Breast epithelium (tissue), 4 donors: ENCODE results near the gene ZNF362. TPM values are rescaled to one million over a fixed set of nuclear protein-coding genes. Genes with fewer than 3 reads are reported as not detected.

Source experiments
- DNase-seq, 2 donors: peaks; one replicate each; pipeline ENCODE4 v3.0.0-alpha.2; 2019; ENCODE audit warnings: low spot score in 2 of 2
- H3K27ac ChIP-seq, 2 donors: fragments of 200-600 bp; sonication (generic) in 1 of 2; one replicate each; pipeline ENCODE4 v1.5.1; 2016 to 2019; ENCODE audit warnings: mild to moderate bottlenecking in 1 of 2
- H3K27me3 ChIP-seq, 2 donors: fragments of 200-600 bp; sonication (generic) in 1 of 2; one replicate each; pipeline versions ENCODE4 v1.5.1 to v1.6.0; 2017 to 2019; ENCODE audit warnings: control low read depth in 1 of 2, mild to moderate bottlenecking in 1 of 2
- H3K36me3 ChIP-seq: fragments of 200-600 bp; one replicate; pipeline ENCODE4 v1.5.1; 2019
- H3K4me1 ChIP-seq, 2 donors: fragments of 200-600 bp; sonication (generic); one replicate each; pipeline ENCODE4 v1.5.1; 2016 to 2019; ENCODE audit warnings: control low read depth in 1 of 2
- H3K4me3 ChIP-seq, 3 donors: fragments of 200-600 bp; sonication (generic); 1 replicate in 2 of 3; 2 replicates in 1 of 3; pipeline ENCODE4 v1.5.1; 2016 to 2019; ENCODE audit warnings: mild to moderate bottlenecking in 3 of 3, moderate library complexity in 2 of 3
- H3K9me3 ChIP-seq, 2 donors: fragments of 200-600 bp; sonication (generic) in 1 of 2; one replicate each; pipeline ENCODE4 v1.5.1; 2016 to 2019; ENCODE audit warnings: control low read depth in 1 of 2
- CTCF ChIP-seq, 3 donors: fragments of 450-650 bp; IDR thresholded peaks; one replicate each; pipeline ENCODE4 v1.5.1; 2016 to 2017; ENCODE audit warnings: antibody characterized with exemption in 3 of 3, mild to moderate bottlenecking in 3 of 3, moderate library complexity in 3 of 3
- POLR2A ChIP-seq: fragments of 450-650 bp; IDR thresholded peaks from one replicate; pipeline ENCODE4 v1.6.1; 2016; ENCODE audit warnings: antibody characterized with exemption, mild to moderate bottlenecking, moderate library complexity
- POLR2AphosphoS5 ChIP-seq, 3 donors: sonication (generic); formaldehyde crosslinking; IDR thresholded peaks; one replicate each; pipeline ENCODE4 v1.6.1; 2017; ENCODE audit warnings: antibody characterized with exemption in 3 of 3
- intact Hi-C: fragments of 100-400 bp; cut with DNase I; formaldehyde crosslinking; loops from one replicate; pipeline ENCODE4 v1.15.1; 2023; ENCODE audit warnings: low total_unique reads
- total RNA-seq, 3 donors: library from RNA; depleted of rRNA; stranded (reverse); fragments of >200 nt; gene quantifications; one replicate each; pipeline ENCODE4 v1.1.0, GENCODE V29; 2016

The ZNF362 gene
- total RNA-seq, 3 donors from 2014 or later, result 11.7 to 16.0 (median 15.7) TPM

- no peaks in the 10 kb centered on the region for H3K9me3 ChIP-seq
- intact Hi-C loops, result no loop called here
- peaks cover 14 to 33% of the 10 kb centered on the region in 2 donors for H3K4me1 ChIP-seq
- H3K27ac ChIP-seq, result peak overlapping the region; percentile 14 to 88
- peak in 1 of 2 donors; percentile 22 for DNase-seq
- TF ChIP-seq POLR2AphosphoS5 (IDR thresholded peaks at IDR 0.05) (no peak), POLR2A (no peak), CTCF (IDR thresholded peaks at IDR 0.05) (no peak)
- H3K27me3 ChIP-seq, result no peaks in the 10 kb centered on the region
- peaks cover 14% of the 10 kb centered on the region for H3K36me3 ChIP-seq
- H3K4me3 ChIP-seq, result no peak overlapping the region
These were observed 73.5 kb downstream of the ZNF362 start for GRCh38 chr1:33329600-33330305.

GRCh38 chr1:33330361-33330890, 74.1 kb downstream of the ZNF362 start:
- intact Hi-C loops, result no loop called here
- Histone ChIP-seq H3K27ac (peak overlapping the region; percentile 14 to 88), H3K27me3 (no peaks in the 10 kb centered on the region)

GRCh38 chr1:33330906-33331305, 74.6 kb downstream of the ZNF362 start:
- H3K9me3 ChIP-seq, result no peaks in the 10 kb centered on the region
- H3K36me3 ChIP-seq, result peaks cover 7% of the 10 kb centered on the region
- no peak for TF ChIP-seq CTCF (IDR thresholded peaks at IDR 0.05)
- no peak for TF ChIP-seq POLR2A
- no peak for TF ChIP-seq POLR2AphosphoS5 (IDR thresholded peaks at IDR 0.05)
- no peak overlapping the region for H3K4me3 ChIP-seq
- peaks cover 14 to 40% of the 10 kb centered on the region in 2 donors for H3K4me1 ChIP-seq
- H3K27ac ChIP-seq, result peak overlapping the region; percentile 14 to 88
- no peaks in the 10 kb centered on the region for H3K27me3 ChIP-seq
- intact Hi-C loops, result no loop called here
- peak in 1 of 2 donors; percentile 6 for DNase-seq

More at GRCh38 chr1:33330361-33330890, 74.1 kb downstream of the ZNF362 start:
- no peaks in the 10 kb centered on the region for H3K9me3 ChIP-seq
- TF ChIP-seq POLR2A (no peak), CTCF (IDR thresholded peaks at IDR 0.05) (no peak), POLR2AphosphoS5 (IDR thresholded peaks at IDR 0.05) (no peak)
- peak in 1 of 2 donors; percentile 39 for DNase-seq
- H3K4me1 ChIP-seq, result peaks cover 14 to 40% of the 10 kb centered on the region in 2 donors
- H3K36me3 ChIP-seq, result peaks cover 12% of the 10 kb centered on the region
- no peak overlapping the region for H3K4me3 ChIP-seq

- Histone ChIP-seq H3K27me3 (no peaks in the 10 kb centered on the region), H3K4me1 (peaks cover 14 to 40% of the 10 kb centered on the region in 2 donors), H3K36me3 (peaks cover 4% of the 10 kb centered on the region), H3K27ac (peak overlapping the region; percentile 77 to 88), H3K4me3 (peak overlapping the region in 1 of 3 donors; percentile 48), H3K9me3 (no peaks in the 10 kb centered on the region)
- peak in 1 of 2 donors; percentile 27 for DNase-seq
- intact Hi-C loops, result no loop called here
- TF ChIP-seq POLR2AphosphoS5 (IDR thresholded peaks at IDR 0.05), result no peak
- no peak for TF ChIP-seq POLR2A
- no peak for TF ChIP-seq CTCF (IDR thresholded peaks at IDR 0.05)
These were observed 75.4 kb downstream of the ZNF362 start for GRCh38 chr1:33331444-33332356.
